ENCODE measurements around the gene TRABD2B. TPM values are rescaled to one million over a fixed set of nuclear protein-coding genes. Genes with fewer than 3 reads are reported as not detected.

The TRABD2B gene
- total and polyA plus RNA-seq, 2 donors (not counting 3 experiments of a cell fraction or from before 2014, with no cell fraction given): not detected

DNA sequence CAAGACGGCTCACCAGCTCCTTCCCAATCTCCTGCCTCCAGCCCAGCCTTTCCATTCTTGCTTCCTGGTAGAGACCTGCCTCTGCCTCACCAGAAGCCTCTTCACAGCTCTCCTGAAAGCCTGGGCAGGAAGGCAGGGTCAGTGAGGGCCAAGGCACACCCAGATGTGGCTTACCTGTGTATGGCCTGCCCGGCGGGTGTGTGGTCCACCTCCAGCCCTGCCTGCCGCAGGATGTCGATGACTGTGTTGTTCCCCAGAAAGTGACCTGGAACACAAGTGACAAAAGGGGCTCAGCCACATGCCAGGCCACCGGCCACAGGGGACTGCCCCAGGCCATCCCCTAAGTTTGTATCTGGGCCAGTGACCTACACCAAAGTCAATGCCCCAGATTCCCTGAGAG, 218.9 kb downstream of the TRABD2B start:
- H3K9me1 ChIP-seq (replicated peaks; ENCODE audit: control insufficient read depth, extremely low read depth, insufficient read depth, low read length): no peaks in the 10 kb centered on the region
- POLR2A ChIA-PET: no interaction called here
- CTCF ChIA-PET: no interaction called here
- dilution Hi-C loops (cut with MboI; ENCODE audit: extremely low pct_ligation_motif_present, low sequenced_read_pairs): no loop called here
- TF ChIP-seq FOS (IDR thresholded peaks at IDR 0.05; ENCODE audit: borderline replicate concordance, insufficient read depth, low read length) (no peak), JUN (IDR thresholded peaks at IDR 0.05; ENCODE audit: borderline replicate concordance, insufficient read depth, insufficient read length, low read depth) (no peak), GATA2 (IDR thresholded peaks at IDR 0.05; ENCODE audit: insufficient read depth, insufficient read length, low read depth, low read length) (no peak), EZH2 (IDR thresholded peaks at IDR 0.05; ENCODE audit: borderline replicate concordance, low read depth, low read length, severe bottlenecking) (no peak), MYC (IDR thresholded peaks at IDR 0.05; ENCODE audit: low read depth, low read length) (no peak), POLR2A (IDR thresholded peaks at IDR 0.05; ENCODE audit: low read depth, low read length) (no peak), POLR2AphosphoS5 (IDR thresholded peaks at IDR 0.05; ENCODE audit: insufficient read depth, low read depth, low read length) (no peak)
- TF ChIP-seq, protein P1, sequence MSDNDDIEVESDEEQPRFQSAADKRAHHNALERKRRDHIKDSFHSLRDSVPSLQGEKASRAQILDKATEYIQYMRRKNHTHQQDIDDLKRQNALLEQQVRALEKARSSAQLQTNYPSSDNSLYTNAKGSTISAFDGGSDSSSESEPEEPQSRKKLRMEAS (IDR thresholded peaks at IDR 0.05; ENCODE audit: insufficient read depth, insufficient read length): no peak
- TF ChIP-seq, protein P2, sequence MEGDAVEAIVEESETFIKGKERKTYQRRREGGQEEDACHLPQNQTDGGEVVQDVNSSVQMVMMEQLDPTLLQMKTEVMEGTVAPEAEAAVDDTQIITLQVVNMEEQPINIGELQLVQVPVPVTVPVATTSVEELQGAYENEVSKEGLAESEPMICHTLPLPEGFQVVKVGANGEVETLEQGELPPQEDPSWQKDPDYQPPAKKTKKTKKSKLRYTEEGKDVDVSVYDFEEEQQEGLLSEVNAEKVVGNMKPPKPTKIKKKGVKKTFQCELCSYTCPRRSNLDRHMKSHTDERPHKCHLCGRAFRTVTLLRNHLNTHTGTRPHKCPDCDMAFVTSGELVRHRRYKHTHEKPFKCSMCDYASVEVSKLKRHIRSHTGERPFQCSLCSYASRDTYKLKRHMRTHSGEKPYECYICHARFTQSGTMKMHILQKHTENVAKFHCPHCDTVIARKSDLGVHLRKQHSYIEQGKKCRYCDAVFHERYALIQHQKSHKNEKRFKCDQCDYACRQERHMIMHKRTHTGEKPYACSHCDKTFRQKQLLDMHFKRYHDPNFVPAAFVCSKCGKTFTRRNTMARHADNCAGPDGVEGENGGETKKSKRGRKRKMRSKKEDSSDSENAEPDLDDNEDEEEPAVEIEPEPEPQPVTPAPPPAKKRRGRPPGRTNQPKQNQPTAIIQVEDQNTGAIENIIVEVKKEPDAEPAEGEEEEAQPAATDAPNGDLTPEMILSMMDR (IDR thresholded peaks at IDR 0.05; ENCODE audit: extremely low read depth in 1 of 2, insufficient read depth in 1 of 2, low read depth in 1 of 2, low read length in 2 of 2): no peak
- no peaks in the 10 kb centered on the region for H4K20me1 ChIP-seq (replicated peaks; ENCODE audit: control insufficient read depth, extremely low read depth, insufficient read depth, low read length)
- no peak overlapping the region for H2AFZ ChIP-seq (ENCODE audit: low read depth, low read length)
- H3K4me2 ChIP-seq (ENCODE audit: insufficient read depth, low read length): no peak overlapping the region
- no peaks in the 10 kb centered on the region for H3K9me3 ChIP-seq (replicated peaks; ENCODE audit: control insufficient read depth, insufficient read depth, low read length)
- no peaks in the 10 kb centered on the region for H3K36me3 ChIP-seq (ENCODE audit: control insufficient read depth in 2 of 2, extremely low read depth in 1 of 2, insufficient read depth in 2 of 2, low read length in 2 of 2)
- H3K4me1 ChIP-seq (ENCODE audit: control insufficient read depth, extremely low read depth, insufficient read depth, low read length): no peaks in the 10 kb centered on the region
- no peak overlapping the region for H3K27ac ChIP-seq (ENCODE audit: insufficient read depth, low read depth, low read length)
- DNase-seq (ENCODE audit: low read depth, low spot score) (no peak), FAIRE-seq (no peak)
- BruUV-seq (replicated peaks): no TSS peak
- no peak overlapping the region for H3K9ac ChIP-seq (replicated peaks; ENCODE audit: extremely low read depth, insufficient read depth, low read length)
- H3K27me3 ChIP-seq (ENCODE audit: control insufficient read depth in 2 of 2, insufficient read depth in 2 of 2, low read length in 2 of 2): peaks cover 0 to 2% of the 10 kb centered on the region in 2 experiments
- H3K4me3 ChIP-seq (replicated peaks in 1 of 3; ENCODE audit: insufficient read depth in 1 of 3, low read depth in 1 of 3, low read length in 3 of 3): no peak overlapping the region
- intact Hi-C loops (cut with micrococcal nuclease): no loop called here
- H3K79me2 ChIP-seq (ENCODE audit: control insufficient read depth, insufficient read depth, low read length): no peaks in the 10 kb centered on the region
